ENCODE data around the gene PROSER3. TPM values are rescaled to one million over a fixed set of nuclear protein-coding genes. Genes with fewer than 3 reads are reported as not detected.
A peak's percentile ranks its signal among the peaks of the same experiment; 100 is the strongest.

Gene PROSER3
- total and polyA plus RNA-seq, 2 of the 13 experiments (the other 11 are each of a cell fraction or from before 2014, with no cell fraction given), result 5.1 to 5.7 TPM

DNA sequence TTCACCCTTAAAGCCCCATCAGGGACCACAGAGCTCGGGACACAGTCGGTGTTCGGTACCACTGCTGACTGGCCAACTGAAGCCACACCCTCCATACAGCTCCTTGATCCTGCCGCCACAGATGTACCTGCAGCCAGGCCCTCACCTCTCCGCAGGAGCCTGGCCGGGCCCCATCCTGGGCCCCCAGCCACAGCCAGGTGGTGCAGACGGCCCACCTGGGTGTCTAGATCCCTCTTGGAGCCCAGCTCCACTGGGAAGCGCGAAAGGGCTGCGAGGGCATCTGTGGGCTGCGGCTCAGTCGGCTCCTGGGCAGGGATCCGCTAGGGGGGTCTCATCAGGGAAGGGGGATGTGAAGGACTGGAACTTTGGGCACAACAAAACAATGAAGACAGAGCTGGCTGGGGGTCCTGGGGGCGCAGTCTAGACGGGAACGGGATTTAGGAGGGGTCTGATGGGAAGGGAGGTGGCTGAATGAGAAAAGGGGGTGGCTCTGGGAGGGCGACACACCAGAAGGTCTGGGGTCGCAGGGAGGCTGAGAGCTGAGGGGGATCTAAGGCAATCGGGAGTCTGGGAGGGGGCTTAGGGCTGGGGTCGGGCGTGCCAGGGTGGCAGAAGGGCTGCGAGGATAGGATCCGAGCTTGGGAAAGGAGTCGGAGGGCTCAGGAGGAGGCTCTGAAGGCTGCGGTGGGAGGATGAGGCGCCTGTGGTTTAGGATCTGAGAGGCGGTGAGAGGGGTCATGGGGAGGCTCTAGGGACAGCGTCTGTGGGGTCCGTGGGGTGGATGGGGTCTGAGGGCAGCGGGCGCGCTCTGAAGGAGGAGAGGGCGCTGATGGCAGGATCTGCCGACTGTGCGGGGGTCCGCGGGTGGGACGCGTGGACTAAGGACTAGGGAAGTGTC is 38.9 kb downstream of the PROSER3 start (continued):
- TF ChIP-seq, protein P1, sequence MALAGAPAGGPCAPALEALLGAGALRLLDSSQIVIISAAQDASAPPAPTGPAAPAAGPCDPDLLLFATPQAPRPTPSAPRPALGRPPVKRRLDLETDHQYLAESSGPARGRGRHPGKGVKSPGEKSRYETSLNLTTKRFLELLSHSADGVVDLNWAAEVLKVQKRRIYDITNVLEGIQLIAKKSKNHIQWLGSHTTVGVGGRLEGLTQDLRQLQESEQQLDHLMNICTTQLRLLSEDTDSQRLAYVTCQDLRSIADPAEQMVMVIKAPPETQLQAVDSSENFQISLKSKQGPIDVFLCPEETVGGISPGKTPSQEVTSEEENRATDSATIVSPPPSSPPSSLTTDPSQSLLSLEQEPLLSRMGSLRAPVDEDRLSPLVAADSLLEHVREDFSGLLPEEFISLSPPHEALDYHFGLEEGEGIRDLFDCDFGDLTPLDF (CRISPR knock-in tag; IDR thresholded peaks at IDR 0.05), result no peak
- TF ChIP-seq ZNF282 (IDR thresholded peaks at IDR 0.05; ENCODE audit: partially characterized antibody), result no peak
- no peak for TF ChIP-seq SALL2 (CRISPR knock-in tag; IDR thresholded peaks at IDR 0.05)
- TF ChIP-seq MYPOP (CRISPR knock-in tag; IDR thresholded peaks at IDR 0.05), result peak; percentile 3; the same call in 1 of the 2 replicates
- TF ChIP-seq, protein P2, sequence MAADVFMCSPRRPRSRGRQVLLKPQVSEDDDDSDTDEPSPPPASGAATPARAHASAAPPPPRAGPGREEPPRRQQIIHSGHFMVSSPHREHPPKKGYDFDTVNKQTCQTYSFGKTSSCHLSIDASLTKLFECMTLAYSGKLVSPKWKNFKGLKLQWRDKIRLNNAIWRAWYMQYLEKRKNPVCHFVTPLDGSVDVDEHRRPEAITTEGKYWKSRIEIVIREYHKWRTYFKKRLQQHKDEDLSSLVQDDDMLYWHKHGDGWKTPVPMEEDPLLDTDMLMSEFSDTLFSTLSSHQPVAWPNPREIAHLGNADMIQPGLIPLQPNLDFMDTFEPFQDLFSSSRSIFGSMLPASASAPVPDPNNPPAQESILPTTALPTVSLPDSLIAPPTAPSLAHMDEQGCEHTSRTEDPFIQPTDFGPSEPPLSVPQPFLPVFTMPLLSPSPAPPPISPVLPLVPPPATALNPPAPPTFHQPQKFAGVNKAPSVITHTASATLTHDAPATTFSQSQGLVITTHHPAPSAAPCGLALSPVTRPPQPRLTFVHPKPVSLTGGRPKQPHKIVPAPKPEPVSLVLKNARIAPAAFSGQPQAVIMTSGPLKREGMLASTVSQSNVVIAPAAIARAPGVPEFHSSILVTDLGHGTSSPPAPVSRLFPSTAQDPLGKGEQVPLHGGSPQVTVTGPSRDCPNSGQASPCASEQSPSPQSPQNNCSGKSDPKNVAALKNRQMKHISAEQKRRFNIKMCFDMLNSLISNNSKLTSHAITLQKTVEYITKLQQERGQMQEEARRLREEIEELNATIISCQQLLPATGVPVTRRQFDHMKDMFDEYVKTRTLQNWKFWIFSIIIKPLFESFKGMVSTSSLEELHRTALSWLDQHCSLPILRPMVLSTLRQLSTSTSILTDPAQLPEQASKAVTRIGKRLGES (CRISPR knock-in tag; IDR thresholded peaks at IDR 0.05; ENCODE audit: borderline replicate concordance), result no peak
- TF ChIP-seq JUN (CRISPR knock-in tag; IDR thresholded peaks at IDR 0.05), result no peak
- TF ChIP-seq TCF7 (IDR thresholded peaks at IDR 0.05; ENCODE audit: low read depth), result 0 out of 2 replicates have a peak, but pooled peaks have one; percentile 35
- TF ChIP-seq AGO2 (optimal IDR thresholded peaks at IDR 0.05; ENCODE audit: low read depth, low read length), result peak; percentile 86
- TF ChIP-seq CEBPB (IDR thresholded peaks at IDR 0.05; ENCODE audit: borderline replicate concordance, low read depth, low read length), result no peak
- TF ChIP-seq, protein P3, sequence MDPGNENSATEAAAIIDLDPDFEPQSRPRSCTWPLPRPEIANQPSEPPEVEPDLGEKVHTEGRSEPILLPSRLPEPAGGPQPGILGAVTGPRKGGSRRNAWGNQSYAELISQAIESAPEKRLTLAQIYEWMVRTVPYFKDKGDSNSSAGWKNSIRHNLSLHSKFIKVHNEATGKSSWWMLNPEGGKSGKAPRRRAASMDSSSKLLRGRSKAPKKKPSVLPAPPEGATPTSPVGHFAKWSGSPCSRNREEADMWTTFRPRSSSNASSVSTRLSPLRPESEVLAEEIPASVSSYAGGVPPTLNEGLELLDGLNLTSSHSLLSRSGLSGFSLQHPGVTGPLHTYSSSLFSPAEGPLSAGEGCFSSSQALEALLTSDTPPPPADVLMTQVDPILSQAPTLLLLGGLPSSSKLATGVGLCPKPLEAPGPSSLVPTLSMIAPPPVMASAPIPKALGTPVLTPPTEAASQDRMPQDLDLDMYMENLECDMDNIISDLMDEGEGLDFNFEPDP (CRISPR knock-in tag; conservative IDR thresholded peaks at IDR 0.05), result 0 out of 2 replicates have a peak, but pooled peaks have one; percentile 10

All from HepG2 (cell line).